Activated CD8-positive, alpha-beta memory T cell treated with anti-CD3 and anti-CD28 coated beads, Interleukin-2, amount 50 U/mL, for 1 hour (primary cell): ENCODE results near the gene SRSF3.

ENCODE experiments used
- DNase-seq: peaks from one replicate; pipeline ENCODE4 v3.0.0-alpha.2; 2020; ENCODE audit errors: extremely low read depth

SRSF3 gene

GRCh38 chr6:36623547-36624459 is 29.6 kb downstream of the SRSF3 start:
- DNase-seq: peak; percentile 47

GRCh38 chr6:36624461-36625157 is 30.4 kb downstream of the SRSF3 start:
- no peak for DNase-seq

DNA sequence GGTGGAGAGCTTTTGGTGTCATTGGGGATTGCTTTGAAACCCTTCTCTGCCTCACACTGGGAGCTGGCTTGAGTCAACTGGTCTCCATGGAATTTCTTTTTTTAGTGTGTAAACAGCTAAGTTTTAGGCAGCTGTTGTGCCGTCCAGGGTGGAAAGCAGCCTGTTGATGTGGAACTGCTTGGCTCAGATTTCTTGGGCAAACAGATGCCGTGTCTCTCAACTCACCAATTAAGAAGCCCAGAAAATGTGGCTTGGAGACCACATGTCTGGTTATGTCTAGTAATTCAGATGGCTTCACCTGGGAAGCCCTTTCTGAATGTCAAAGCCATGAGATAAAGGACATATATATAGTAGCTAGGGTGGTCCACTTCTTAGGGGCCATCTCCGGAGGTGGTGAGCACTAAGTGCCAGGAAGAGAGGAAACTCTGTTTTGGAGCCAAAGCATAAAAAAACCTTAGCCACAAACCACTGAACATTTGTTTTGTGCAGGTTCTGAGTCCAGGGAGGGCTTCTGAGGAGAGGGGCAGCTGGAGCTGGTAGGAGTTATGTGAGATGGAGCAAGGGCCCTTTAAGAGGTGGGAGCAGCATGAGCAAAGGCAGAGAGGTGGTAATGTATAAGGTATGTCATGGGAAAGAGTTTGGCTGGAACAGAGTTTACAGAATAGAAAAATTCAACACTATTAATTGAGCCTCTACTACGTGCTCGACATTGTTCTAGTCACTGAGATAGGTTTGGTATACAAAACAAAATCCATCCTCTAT is 31.2 kb downstream of the SRSF3 start:
- no peak for DNase-seq

DNA sequence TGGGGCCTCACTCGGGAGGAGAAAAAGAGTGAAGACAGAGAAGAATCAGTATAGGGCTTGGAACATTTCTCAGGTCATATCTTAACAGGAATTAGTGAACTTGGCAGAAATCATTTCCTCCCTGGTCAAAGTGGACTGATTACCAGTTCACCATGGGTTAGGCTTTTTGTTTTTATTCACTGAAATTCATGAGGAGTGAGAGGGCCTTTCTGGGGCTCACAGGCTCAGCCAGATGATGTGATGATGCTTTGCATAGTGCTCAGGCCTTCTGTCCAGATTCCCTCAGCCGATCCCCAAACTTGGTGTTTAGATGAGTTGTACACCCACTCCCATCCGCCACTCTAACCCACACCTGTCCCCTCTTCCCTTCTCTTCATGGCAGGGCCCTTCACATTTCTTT is 32.5 kb downstream of the SRSF3 start:
- DNase-seq: no peak

GRCh38 chr6:36627141-36627540 is 33.0 kb downstream of the SRSF3 start:
- DNase-seq: no peak

DNA sequence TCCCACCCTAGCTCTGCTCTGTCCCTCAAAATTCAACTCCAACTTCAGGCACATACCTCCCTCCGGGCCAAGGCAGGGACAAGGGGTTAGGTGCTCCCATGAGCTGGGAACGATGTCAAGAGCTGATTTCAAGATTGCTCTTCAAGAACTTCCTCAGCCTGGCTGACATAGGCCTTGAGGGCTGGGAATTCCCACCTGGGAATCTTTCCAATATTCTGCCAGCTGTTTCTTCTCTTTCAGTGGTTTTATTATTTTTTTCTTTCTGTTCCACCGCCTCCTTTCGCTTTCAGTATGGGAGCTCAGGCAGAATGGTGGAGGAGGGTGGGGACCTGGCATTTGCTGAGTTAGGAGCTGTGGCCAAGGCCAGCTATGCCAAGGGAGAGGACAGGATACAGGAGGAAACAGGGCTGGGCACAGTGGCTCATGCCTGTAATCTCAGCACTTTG is 33.7 kb downstream of the SRSF3 start:
- no peak for DNase-seq

DNA sequence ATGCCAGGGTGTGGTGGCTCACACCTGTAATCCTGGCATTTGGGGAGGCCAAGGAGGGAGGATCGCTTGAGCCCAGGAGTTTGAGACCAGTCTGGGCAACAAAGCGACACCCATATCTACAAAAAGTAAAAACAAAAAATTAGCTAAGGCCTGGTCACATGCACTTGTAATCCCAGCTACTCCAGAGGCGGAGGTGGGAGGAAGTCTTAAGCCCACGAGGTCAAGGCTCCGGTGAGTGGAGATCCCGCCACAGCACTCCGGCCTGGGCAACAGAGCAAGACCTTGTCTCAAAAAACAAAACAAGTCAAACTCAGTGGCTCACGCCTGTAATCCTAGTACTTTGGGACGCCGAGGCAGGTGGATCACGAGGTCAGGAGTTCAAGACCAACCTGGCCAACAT is 35.6 kb downstream of the SRSF3 start:
- DNase-seq: no peak

DNA sequence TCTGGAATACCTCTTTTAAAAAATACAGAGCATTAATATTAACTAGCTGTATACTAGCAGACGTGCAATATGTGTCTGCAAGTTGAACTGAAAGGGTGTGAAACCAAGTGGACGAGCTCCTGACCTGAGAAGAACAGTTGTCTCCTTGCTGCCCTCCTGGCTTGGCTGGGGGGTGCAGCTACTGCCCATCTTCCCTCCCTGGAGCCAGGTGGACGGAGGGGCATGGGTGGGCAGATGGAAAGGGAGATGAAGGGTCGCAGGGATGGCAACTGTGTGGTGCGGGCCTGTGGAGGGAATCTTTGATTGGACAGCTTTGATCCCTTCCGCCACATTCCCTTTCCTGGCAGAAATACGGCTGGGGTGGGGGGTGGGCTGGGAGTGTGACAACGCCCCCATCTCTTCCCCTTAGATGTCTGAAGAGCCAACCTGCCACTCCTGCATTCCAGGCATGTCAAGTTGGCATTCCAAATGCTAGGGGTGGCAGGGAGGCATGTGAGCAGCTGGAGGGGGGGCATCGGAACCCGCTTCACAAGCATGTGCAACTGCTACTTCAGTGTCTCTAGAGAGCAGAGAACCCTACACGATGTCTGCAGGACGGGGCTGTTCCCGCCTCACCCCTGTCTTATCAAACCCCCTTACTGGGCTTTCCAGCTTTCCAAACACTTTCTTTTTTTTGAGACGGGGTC is 37.3 kb downstream of the SRSF3 start:
- DNase-seq: no peak

- DNase-seq: no peak
Measured at GRCh38 chr6:36633370-36633769, 39.2 kb downstream of the SRSF3 start.

DNA sequence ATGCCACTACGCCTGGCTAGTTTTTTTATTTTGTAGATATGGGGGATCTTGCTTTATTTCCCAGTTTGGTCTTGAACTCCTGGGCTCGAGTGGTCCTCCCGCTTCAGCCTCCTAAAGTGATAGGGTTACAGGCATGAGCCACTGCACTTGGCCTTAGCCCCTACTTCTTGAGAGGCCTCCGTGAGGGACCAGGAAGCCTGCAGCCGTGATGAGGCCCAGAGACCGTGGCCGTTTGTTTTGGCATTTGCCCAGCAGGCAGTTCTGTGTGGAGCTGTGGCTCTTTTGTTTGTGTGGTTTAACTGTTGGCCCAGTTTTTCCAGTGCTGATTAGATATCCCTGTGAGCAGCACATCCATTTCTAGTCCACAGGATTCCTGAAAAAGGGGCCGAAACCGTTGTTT is 39.8 kb downstream of the SRSF3 start:
- DNase-seq: no peak

DNA sequence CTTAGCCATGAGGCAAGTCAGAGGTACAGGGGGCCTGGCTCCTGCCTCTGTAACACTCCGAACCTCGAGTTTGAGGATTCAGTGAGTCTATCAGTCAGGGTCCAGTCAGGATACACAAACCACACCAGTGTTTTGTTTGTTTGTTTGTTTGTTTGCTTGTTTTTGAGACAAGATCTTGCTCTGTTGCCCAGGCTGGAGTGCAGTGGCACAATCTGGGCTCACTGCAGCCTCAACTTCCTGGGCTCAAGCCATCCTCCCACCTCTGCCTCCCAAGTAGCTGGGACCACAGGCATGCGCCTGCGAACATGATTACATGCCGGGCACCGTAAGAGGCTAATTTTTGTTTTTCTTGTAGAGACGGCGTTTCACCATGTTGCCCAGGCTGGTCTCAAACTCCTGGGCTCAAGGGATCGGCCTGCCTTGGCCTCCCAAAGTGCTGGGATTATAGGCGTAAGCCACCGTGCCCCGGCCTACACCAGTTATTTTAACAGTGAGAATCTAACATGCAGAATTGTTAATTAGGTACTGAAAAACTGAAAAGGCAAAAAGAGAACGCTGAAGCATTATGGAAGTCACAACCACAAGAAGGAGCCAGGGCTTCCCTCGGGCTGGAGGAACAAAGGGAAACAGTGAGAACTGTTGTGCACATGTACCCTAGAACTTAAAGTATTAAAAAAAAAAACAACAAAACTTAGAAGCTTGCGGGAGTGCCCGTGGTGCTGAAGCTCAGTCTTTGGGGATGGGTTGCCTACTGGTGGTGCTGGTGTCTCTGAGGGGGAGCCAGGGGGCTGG is 40.4 kb downstream of the SRSF3 start:
- DNase-seq: no peak

DNA sequence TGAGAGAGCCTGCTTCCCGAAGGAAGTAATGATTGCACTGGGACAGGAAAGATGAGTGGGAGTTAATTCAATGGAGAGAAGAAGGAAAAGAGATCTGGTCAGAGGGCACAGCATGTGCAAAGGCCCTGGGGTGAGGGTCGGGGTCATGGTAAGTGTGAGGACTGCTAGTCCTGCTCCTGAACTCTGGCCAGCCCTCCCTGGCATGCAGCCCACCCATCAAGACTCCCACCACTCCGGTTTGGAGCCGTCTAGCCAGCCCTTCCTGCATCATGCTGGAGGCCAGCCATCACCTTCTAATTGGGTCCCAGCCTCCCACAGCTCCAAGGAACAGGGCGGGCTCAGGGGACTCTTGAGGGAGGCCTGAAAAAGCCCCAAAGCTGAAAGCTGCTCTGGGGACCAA is 42.1 kb downstream of the SRSF3 start:
- DNase-seq: no peak

- DNase-seq: no peak
Measured at GRCh38 chr6:36636687-36637418, 42.7 kb downstream of the SRSF3 start.

GRCh38 chr6:36638579-36638978 is 44.4 kb downstream of the SRSF3 start:
- no peak for DNase-seq

DNA sequence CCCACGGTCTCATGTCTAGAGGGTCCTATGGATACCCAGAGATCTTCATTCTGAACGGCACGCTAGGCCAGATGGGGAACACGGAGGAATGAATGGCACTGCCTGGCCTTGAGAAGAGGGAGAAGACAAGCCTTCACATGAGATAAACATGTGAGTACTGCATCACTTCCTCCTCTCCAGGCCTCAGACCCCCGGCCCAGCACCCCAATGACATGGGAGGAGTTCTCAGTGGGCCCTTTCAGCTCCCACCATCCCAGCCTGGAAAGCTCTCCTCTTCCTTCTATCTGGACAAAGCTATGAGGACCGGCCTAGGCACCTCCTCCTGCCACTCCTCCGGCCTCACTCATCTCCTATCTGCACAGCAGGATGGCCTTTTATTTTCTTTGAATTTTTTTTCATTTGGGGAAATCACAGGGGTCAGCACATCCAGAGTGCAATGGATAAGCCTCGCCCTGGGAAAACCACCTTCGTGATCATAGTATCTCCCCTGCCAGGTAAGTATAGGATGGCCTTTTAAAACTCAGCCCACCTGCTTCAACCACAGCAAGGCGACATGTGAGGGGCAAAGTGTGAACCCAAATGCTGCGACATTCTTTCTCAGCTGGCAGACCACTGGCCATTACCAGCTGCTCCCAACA is 45.1 kb downstream of the SRSF3 start:
- no peak for DNase-seq

DNA sequence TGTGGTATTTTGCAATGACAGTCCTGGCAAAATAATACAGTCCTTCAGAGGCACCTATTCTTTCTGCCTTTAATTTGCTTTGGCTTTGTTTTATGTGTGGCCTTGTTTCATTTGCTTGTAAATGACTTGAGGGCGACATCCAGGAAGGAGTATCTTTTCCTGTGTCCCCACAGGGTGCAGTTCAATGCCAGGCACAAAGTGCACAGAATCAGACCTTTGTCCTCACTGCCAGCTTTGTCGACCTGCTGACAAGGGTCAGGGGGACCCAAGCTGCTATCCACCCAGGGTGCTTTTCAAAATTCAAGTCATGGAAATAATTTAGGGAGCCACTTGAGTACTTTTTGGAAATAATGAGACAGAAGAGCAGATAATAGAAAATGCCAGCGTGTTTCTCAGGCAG is 47.4 kb downstream of the SRSF3 start:
- DNase-seq: no peak

DNA sequence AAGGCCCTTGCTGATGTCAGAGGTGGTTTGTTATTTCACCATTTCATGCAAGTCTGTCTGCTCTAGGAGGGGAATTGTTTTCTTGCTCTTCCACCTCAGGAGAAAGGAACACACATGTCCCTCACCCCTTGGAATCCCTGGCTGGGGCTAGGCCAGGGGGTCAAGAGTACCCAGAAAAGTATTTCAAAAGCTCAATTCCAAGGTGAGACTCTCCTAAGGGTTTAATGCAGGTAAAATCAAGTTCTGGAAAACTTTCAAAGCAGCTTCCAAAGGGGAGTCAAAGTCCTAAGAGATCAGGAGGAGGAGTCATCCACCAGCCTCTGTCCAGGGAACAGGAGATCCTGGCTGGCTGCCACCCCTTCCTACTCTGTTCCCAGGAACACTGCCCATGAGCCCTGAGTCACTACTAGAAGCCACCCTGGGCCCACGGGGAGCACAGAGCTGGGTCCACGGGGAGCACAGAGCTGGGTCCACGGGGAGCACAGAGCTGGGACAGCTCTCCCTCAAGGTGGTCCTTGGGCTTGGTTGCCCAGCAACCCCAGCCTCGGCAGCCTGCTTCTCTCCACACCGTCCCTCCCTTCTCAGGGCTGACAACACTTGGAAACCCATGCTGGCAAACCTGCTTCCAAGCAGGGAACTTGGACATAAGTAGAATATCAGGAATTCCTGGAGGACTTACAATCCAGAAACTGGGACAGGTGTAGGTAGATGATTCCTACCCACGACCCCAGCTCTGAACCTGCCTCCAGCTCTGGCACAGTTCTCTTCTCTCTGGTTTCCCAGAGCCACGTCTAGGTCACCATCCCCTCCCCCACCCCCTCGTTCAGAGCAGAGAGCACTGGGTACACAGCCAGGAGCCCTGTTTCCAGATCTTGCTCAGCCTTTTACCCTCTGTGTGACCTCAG is 49.0 kb downstream of the SRSF3 start:
- no peak for DNase-seq

DNA sequence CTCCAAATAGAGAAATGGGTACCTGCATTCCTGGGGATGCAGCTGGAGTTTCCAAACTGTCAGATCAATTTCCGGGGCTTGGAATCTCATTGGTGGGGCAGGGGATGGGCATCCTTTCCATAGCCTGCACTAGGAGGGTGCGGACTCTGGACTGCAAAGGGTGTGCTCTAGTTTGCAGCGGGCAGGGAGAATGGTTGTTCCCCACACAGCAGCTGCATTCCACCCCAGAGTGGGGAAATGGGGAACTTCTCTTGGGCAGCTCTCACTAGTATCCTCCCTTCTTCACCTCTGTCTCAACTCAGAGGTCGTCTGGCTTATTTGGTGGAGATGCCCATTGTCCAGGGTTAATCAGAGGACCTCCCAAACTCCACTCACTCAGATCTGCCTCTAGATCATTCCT is 49.8 kb downstream of the SRSF3 start:
- DNase-seq: no peak

DNA sequence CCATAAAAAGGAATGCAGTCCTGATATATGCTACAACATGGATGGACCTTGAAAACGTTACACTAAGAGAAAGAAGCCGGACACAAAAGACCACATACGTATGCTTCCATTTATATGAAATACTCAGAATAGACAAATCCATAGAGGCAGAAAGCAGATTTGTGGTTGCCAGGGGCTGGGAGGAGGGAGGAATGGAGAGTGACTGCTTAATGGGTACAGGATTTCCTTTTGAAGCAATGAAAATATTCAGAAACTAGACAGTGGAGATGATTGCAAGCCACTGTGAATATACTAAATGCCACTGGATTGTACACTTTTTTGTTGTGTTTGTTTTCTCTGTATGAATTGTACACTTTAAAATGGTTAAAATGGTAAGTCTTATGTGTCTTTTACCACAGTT is 54.9 kb downstream of the SRSF3 start:
- DNase-seq: no peak
